AG04450 (cell line): ENCODE data around the gene STAT4. TPM values are rescaled to one million over a fixed set of nuclear protein-coding genes. Genes with fewer than 3 reads are reported as not detected.

Source experiments
- CTCF ChIA-PET: fragments of 300-600, 350-600 bp; formaldehyde crosslinking; extraction: SDS; loops from one replicate; lab custom pipeline; 2022; ENCODE audit warnings: antibody characterized with exemption, inconsistent platforms; lab: Charles Lee
- POLR2A ChIA-PET: fragments of 350-600 bp; formaldehyde crosslinking; extraction: SDS; loops from one replicate; lab custom pipeline; 2021; ENCODE audit warnings: antibody characterized with exemption, inconsistent platforms; lab: Yijun Ruan, JAX
- DNase-seq: peaks from one replicate; pipeline ENCODE4 v3.0.0-alpha.2; 2011; ENCODE audit warnings: low read depth, low spot score
- H3K27ac ChIP-seq: one replicate; pipeline ENCODE4 v1.5.1; 2012; ENCODE audit warnings: low read depth, low read length, control low read depth
- H3K27me3 ChIP-seq: one replicate; pipeline ENCODE4 v1.6.0; 2012; ENCODE audit warnings: low read length; ENCODE audit not compliant: control insufficient read depth, insufficient read depth
- H3K4me3 ChIP-seq: 2 replicates; pipeline ENCODE4 v1.5.1; 2011; ENCODE audit warnings: mild to moderate bottlenecking, low read depth, low read length, control low read depth
- H3K9me3 ChIP-seq: 2 replicates; pipeline ENCODE4 v1.5.1; 2012; ENCODE audit warnings: low read length; ENCODE audit not compliant: control insufficient read depth, insufficient read depth
- polyA plus RNA-seq: library from polyadenylated mRNA; depleted of rRNA; stranded (reverse); fragments of >200 nt; gene quantifications from 2 replicates; pipeline ENCODE4 v1.2.3, GENCODE V29; 2011
- TF ChIP-seq, protein P1 (sequence below): IDR thresholded peaks from 2 replicates; pipeline ENCODE4 v1.5.1; 2011; ENCODE audit warnings: low read depth, low read length, control low read depth, inconsistent platforms

Gene STAT4
- polyA plus RNA-seq, 1 experiment = 1.3 TPM

GRCh38 chr2:191086706-191087105, 64.1 kb downstream of the STAT4 start:
- Histone ChIP-seq H3K27ac (no peak overlapping the region), H3K9me3 (no peaks in the 10 kb centered on the region), H3K27me3 (no peaks in the 10 kb centered on the region), H3K4me3 (no peak overlapping the region)
- TF ChIP-seq, protein P1, sequence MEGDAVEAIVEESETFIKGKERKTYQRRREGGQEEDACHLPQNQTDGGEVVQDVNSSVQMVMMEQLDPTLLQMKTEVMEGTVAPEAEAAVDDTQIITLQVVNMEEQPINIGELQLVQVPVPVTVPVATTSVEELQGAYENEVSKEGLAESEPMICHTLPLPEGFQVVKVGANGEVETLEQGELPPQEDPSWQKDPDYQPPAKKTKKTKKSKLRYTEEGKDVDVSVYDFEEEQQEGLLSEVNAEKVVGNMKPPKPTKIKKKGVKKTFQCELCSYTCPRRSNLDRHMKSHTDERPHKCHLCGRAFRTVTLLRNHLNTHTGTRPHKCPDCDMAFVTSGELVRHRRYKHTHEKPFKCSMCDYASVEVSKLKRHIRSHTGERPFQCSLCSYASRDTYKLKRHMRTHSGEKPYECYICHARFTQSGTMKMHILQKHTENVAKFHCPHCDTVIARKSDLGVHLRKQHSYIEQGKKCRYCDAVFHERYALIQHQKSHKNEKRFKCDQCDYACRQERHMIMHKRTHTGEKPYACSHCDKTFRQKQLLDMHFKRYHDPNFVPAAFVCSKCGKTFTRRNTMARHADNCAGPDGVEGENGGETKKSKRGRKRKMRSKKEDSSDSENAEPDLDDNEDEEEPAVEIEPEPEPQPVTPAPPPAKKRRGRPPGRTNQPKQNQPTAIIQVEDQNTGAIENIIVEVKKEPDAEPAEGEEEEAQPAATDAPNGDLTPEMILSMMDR = no peak
- DNase-seq = no peak
- POLR2A ChIA-PET = no interaction called here
- CTCF ChIA-PET = interaction anchor here (1.6 to 1.7 kb wide), 2 partner anchors 34 to 69 kb away, joined by 4 to 7 read pairs; no protein-coding TSS in a partner anchor

GRCh38 chr2:191083540-191083939, 67.3 kb downstream of the STAT4 start:
- H3K27ac ChIP-seq = no peak overlapping the region
- no peaks in the 10 kb centered on the region for H3K9me3 ChIP-seq
- ChIA-PET POLR2A (no interaction called here), CTCF (no interaction called here)
- TF ChIP-seq, protein P1 = no peak
- no peak for DNase-seq
- no peak overlapping the region for H3K4me3 ChIP-seq
- H3K27me3 ChIP-seq = no peaks in the 10 kb centered on the region

DNA sequence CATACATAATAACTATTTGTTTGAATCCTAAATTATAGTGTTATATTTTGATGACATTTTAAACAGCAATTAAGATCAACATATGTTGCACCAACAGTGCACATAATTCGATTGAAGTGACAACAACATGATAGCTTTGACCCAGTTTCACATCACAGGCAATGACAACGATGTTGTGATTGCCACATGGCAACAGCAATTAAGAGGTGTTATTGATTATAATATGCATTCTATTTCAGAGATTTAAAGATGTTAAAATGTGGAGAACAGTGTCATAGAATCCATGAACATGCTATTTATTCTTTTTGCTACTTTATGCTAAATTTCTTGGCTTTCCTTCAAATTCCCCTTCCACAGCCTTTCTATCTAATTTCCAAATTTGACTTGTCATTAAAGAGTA, 68.5 kb downstream of the STAT4 start:
- POLR2A ChIA-PET = no interaction called here
- Histone ChIP-seq H3K27ac (no peak overlapping the region), H3K4me3 (no peak overlapping the region), H3K9me3 (no peaks in the 10 kb centered on the region), H3K27me3 (no peaks in the 10 kb centered on the region)
- CTCF ChIA-PET = no interaction called here
- no peak for DNase-seq
- TF ChIP-seq, protein P1 = no peak

DNA sequence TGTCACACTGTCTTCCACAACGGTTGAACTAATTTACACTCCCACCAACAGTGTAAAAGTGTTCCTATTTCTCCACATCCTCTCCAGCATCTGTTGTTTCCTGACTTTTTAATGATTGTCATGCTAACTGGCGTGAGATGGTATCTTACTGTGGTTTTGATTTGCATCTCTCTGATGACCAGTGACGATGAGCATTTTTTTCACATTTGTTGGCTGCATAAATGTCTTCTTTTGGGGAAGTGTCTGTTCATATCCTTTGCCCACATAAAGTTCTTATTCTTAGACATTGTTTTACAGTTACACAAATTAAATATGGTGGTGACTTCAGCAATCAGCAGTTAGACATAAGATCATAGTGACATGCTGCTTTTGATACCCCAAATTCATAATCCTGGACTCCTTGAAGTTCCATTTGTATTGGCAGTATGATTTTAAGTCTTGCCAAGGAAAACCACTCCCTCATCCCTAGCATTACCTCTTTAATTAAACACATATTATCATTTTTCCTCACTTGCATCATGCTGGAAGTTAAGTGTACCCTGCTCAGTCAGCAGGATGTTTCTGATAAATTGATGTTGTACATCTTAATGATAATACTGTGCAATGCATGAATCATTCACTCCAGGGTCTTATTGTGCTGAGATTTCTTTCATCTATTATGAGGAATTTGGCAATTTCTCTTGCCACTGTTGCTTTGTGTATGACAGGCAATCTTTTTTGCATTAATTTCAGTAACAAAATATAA, 69.2 kb downstream of the STAT4 start:
- Histone ChIP-seq H3K4me3 (no peak overlapping the region), H3K9me3 (no peaks in the 10 kb centered on the region), H3K27me3 (no peaks in the 10 kb centered on the region), H3K27ac (no peak overlapping the region)
- DNase-seq = no peak
- CTCF ChIA-PET = no interaction called here
- POLR2A ChIA-PET = no interaction called here
- TF ChIP-seq, protein P1 = no peak

- Histone ChIP-seq H3K9me3 (no peaks in the 10 kb centered on the region), H3K27ac (no peak overlapping the region), H3K4me3 (no peak overlapping the region), H3K27me3 (no peaks in the 10 kb centered on the region)
- DNase-seq = no peak
- ChIA-PET CTCF (interaction anchor here (1.3 to 4.0 kb wide), 2 partner anchors 27 to 77 kb away, joined by 4 to 11 read pairs; no protein-coding TSS in a partner anchor), POLR2A (no interaction called here)
- TF ChIP-seq, protein P1 = no peak
Measured at GRCh38 chr2:191078165-191078867, 72.5 kb downstream of the STAT4 start.
